ENCODE results near the gene NMU.
"Not testable (repeated sequence)": the region's sequence is repeated elsewhere in the genome, so short reads cannot be mapped to it uniquely, and the experiment has no call there.

The NMU gene

DNA sequence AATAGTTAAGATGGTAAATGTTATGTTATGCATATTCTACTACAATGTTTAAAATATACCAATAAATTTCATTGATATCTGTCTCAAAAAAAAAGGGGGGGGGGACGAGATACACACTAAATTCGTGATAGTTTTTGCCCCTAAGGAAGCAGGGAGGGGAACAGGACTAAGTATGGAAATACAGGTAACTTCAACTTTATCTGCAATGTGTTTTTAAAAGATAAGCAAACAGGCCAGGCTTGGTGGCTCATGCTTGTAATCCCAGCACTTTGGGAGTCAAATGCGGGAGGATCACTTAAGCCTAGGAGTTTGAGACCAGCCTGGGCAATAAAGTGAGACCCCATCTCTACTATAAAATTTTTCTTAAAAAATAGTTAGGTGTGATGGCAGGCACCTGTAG, 76.0 kb downstream of the NMU start:
- DNase-seq (ENCODE audit: low read depth) = no peak

DNA sequence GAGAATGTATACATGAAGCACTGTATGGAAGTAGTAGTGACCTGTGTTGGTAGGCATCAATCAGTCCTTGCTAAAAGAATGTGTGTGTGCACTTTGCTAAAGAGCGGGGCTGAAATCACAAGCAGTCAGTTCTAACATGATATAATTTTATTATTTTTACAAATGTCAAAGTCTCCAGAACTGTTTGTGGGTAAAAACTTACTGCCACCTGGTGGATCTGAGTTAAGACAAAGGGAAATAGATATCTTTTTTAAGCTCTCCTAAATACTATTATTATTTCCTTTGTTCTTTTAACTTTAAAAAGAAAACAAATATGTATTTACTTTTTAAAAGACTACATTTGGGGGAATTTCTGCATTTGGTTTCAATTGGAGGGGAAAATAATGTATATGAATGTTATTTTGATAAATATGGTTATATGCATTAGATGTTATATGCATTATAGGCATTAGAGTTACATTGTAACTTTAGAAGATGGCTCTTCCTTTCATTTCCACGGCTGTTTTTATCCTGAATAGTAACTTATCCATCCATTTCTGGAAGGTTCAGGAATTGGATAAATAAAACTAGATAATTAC, 81.6 kb downstream of the NMU start:
- peak; percentile 54 for DNase-seq (ENCODE audit: low read depth)

DNA sequence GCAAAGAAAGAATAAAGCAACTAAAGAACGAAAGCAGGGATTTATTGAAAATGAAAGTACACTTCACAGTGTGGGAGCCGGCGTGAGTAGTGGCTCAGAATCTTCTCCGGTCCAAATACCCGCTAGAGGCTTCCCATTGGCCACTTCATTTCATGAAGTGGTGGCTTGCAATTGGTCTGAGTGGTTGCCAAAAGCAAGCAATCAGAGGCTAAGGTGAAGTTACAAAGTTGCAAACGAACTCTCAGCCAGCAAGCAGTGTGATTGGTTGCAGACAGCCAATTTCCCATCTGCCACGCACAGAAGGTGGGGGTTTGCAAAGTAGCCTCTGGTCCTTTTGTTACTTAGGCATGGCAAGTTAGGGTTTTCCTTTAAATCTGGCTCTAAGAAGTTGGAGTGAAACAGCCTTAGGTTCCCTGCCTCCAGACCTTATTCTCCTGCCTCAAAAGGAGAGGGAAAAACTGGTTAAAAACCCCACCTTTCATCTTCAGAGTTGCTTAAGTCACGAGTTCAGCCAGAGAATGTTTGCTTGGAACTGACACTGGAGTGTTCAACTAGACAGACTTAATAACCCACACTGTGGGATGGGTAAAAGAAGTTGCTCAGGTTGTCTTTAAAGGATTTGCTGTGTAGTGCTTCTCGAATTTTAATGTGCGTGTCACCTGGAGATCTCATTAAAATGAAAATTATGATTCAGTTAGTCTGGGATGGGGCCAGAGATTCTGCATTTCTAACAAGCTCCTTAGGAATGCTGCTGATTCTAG, 82.5 kb downstream of the NMU start:
- peak; percentile 81 for DNase-seq (ENCODE audit: low read depth)

DNA sequence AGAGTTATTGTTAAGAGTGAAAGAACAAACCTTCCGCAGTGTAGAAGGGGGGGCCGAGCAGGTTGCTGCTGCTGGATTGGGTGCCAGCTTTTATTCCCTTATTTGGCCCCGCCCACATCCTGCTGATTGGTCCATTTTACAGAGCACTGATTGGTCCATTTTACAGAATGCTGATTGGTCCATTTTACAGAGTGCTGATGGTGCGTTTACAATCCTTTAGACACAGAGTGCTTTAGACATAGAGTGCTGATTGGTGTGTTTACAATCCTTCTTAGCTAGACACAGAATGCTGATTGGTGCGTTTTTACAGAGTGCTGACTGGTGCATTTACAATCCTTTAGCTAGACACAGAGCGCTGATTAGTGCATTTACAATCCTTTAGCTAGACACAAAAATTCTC, 84.1 kb downstream of the NMU start:
- not testable (repeated sequence) for DNase-seq (ENCODE audit: low read depth)

DNA sequence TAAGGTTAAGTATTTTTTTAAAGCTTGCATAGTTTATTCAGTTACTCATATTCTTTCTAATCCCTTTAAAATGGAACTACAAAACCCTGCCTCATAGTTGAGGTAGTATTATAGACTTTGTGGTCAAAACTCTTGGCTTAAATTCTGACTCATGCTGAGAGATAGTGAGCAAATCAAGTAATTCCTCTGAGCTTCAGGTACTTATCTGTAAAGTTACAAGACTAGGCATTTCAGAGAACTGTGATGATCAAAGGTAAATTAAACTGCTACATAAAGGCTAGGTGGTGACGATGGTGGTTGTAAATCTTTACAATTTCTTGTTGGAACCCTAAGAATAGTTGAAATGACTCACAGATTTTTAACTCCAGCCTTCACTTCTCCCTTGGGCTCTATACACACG, 86.2 kb downstream of the NMU start:
- no peak for DNase-seq (ENCODE audit: low read depth)

DNA sequence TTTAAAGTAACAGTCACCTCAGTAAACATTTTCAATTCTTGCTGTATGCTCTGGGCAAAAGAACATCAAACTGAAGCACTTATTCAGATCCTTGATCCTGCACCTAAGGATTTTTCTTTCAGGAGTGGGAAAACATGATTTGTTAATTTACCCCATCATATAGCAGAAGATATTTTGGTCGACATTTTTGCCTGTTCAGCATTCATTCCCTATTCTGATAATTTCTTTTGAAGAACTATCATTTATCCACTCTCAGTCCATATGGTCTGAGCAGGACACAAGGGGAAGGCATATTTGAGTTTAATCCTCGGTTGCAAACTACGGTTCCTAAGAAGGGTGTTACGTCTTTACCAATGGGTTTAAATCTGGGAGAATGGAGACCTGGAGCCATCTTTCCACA, 88.2 kb downstream of the NMU start:
- no peak for DNase-seq (ENCODE audit: low read depth)

DNA sequence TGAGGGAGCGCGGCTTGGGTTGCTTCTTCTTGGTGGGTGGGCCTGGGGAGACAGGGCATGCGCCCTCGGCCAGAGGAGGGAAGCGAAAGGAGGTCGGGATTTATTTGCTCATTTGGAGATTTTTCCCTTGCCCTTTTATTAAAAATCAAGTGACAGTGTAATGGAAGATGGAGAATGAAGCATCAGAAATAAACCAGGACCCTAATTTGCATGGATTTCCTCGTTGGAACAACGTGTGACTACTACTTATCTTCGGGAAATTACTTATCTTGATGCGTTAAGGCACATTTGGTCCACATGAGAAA, 88.7 kb downstream of the NMU start:
- DNase-seq (ENCODE audit: low read depth) = no peak

DNA sequence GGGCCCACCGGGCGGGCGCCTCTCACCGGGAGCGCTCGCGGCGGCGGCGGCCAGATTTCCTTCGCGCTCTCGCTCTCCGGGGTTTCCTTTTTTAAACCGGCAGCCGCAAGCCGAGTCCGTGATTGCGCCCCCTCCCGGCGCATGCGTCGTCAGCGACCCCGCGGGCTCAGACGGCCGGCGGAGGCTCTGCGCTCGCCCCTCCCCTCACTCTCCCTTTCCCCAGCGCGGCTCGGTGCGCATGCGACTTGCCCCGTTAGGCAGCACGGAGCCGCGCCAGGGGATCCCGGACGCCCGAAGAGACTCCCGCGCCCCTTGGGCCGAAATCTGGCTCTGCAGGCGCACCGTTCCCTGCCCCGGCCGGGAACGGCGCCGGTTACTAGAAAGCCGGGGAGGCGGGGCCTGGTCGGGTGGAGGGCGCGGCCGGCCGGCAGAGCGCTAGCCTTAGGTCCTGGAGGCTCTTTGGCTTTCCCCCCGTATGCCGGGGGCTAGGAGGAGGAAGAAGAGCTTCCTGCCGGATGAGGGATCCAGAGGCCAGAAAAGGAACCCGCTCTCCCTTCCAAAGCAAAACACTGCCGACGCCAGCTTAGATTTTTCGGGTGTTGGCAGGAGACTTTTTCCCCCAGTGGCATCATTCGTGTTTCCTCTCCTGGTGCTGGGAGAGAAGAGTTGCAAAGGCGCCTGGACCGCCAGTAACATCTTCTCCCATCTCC, 89.2 kb downstream of the NMU start, which contains the start of gene CLOCK:
Gene CLOCK (minus strand): TSS at position 154 of the 710 bp plus-strand sequence. CDS start 64,124 bp downstream, outside the sequence.
- DNase-seq (ENCODE audit: low read depth) = peak; percentile 89

DNA sequence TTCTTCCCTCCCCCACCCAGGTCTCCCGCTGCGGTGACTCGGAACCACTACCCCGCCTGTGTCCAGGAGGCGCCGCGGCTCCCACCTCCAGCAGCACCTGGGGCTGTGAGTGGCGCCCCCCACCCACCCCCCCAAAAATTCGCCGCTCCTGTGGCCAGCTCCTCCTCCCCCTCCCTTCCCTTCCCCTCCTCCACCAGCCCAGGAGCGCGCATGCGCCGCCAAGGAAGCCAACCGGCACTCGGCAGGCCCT, 89.7 kb downstream of the NMU start:
- DNase-seq (ENCODE audit: low read depth) = no peak

DNA sequence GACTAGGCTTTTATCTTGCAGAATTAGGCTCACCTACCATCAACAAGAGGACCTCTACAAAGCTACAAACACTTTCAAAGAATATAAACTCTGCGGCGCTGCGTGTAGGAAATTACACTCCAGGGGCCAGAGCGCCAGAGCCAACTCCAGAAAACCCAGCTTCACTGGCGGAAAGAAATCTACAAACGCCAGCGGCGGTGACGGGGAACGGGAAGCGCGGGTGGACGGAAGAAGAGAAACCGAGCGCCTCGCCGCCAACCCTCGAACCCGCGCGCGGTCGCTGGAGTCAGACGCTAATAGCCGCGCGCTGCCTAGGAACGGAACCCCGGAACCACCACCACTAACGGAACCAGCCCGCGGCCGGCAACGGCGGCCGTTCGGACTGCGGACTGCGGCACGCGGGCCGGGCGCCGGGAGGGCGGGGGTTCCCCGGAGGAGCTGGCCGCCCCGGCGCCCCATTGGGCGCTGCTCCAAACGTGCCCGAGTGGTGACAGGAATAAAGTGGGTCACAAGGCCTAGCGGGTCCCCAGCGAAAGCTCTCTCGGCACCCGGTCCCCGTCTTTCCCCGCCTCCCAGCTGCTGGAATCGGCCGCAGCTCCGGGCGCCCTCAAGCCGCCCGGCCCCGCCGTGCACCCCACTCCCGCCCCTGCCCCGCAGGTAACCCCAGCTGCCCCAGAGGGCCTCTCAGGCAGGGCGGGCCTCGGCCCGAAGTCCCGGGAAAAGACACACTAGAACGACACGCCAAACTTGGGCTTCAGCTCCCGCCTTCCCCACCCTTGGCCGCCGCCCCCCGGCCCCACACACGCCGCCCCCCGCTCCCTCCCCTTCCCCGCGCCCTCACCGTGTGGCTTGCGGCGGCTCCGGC, 90.2 kb downstream of the NMU start:
- DNase-seq (ENCODE audit: low read depth) = peak; percentile 74
